Measurements from ENCODE around the gene HAAO. TPM values are rescaled to one million over a fixed set of nuclear protein-coding genes. Genes with fewer than 3 reads are reported as not detected.

The HAAO gene
- total and polyA plus RNA-seq, 2 of the 8 experiments (the other 6 are each of a cell fraction or from before 2014, with no cell fraction given) = 2.5 to 7.0 TPM

GRCh38 chr2:42819160-42819559 is 26.8 kb upstream of the HAAO start:
- Histone ChIP-seq H2AK5ac (ENCODE audit: low read depth, low read length) (no peak overlapping the region), H2BK120ac (replicated peaks; ENCODE audit: low read depth, low read length) (no peak overlapping the region), H3K79me2 (ENCODE audit: control insufficient read depth in 1 of 2, insufficient read depth in 2 of 2, low read length in 2 of 2) (no peaks in the 10 kb centered on the region), H3K9me3 (ENCODE audit: insufficient read depth in 2 of 2, low read depth in 1 of 2, low read length in 1 of 2) (0 out of 4 replicates have a peak, but pooled peaks cover 0 to under 1% of the 10 kb centered on the region in 2 experiments), H3K9ac (replicated peaks in 1 of 4; ENCODE audit: extremely low read depth in 1 of 4, low read depth in 3 of 4, low read length in 3 of 4) (no peak overlapping the region), H3K56ac (replicated peaks; ENCODE audit: insufficient read length, low read depth, low read length) (no peak overlapping the region), H2BK20ac (ENCODE audit: low read length) (no peak overlapping the region), H4K20me1 (replicated peaks in 1 of 2; ENCODE audit: control insufficient read depth in 1 of 2, insufficient read depth in 2 of 2, low read length in 2 of 2) (no peaks in the 10 kb centered on the region), H3K4me3 (ENCODE audit: extremely low read depth in 1 of 4, insufficient read depth in 2 of 4, low read depth in 3 of 4, low read length in 4 of 4) (no peak overlapping the region), H4K91ac (replicated peaks; ENCODE audit: insufficient read length, low read length) (no peak overlapping the region), H3K4me2 (ENCODE audit: insufficient read depth in 1 of 2, low read depth in 2 of 2, low read length in 2 of 2) (no peak overlapping the region), H3K4me1 (replicated peaks in 1 of 4; ENCODE audit: control insufficient read depth in 3 of 4, insufficient read depth in 4 of 4, low read length in 3 of 4) (no peaks in the 10 kb centered on the region), H3K14ac (ENCODE audit: insufficient read length) (no peak overlapping the region), H2AFZ (ENCODE audit: low read length) (no peak overlapping the region), H4K8ac (ENCODE audit: extremely low read depth, insufficient read depth, low read length) (no peak overlapping the region), H3K23me2 (ENCODE audit: low read depth, low read length) (no peaks in the 10 kb centered on the region), H2BK5ac (ENCODE audit: low read depth, low read length) (no peak overlapping the region), H3K27me3 (replicated peaks in 1 of 4; ENCODE audit: control insufficient read depth in 3 of 4, extremely low read depth in 1 of 4, insufficient read depth in 3 of 4, low read length in 3 of 4) (no peaks in the 10 kb centered on the region), H2BK12ac (ENCODE audit: low read depth, low read length) (no peak overlapping the region), H2BK15ac (ENCODE audit: low read length) (no peak overlapping the region), H3K36me3 (ENCODE audit: control insufficient read depth in 2 of 4, insufficient read depth in 4 of 4, low read length in 3 of 4) (no peaks in the 10 kb centered on the region), H3K79me1 (ENCODE audit: low read depth, low read length) (no peaks in the 10 kb centered on the region), H3K18ac (ENCODE audit: extremely low read depth, low read length) (no peak overlapping the region), H3K4ac (replicated peaks; ENCODE audit: insufficient read length, low read depth, low read length) (no peak overlapping the region), H3K27ac (ENCODE audit: low read depth, low read length) (no peak overlapping the region), H3K23ac (ENCODE audit: insufficient read length) (no peak overlapping the region), H4K5ac (ENCODE audit: insufficient read length, low read depth, low read length) (no peak overlapping the region)
- no peak for FAIRE-seq
- POLR2A ChIA-PET (ENCODE audit: partially characterized antibody) = interaction anchor here (1.1 to 2.2 kb wide), 2 partner anchors 9 to 19 kb away, joined by 4 to 6 read pairs; no protein-coding TSS in a partner anchor
- WGBS, 2 experiments (ENCODE audit: extremely low coverage in 1 of 2, insufficient coverage in 1 of 2, insufficient read length in 1 of 2, insufficient replicate concordance in 2 of 2, low coverage in 1 of 2, low lambda C conversion rate in 2 of 2, missing lambda C conversion rate in 1 of 2) = 90% methylated on average over 2 of the region's 2 CpGs; no CpG with 5 or more reads in 1 of the 2 experiments
- CTCF ChIA-PET (ENCODE audit: partially characterized antibody) = interaction anchor here (0.7 to 11.8 kb wide), 3 partner anchors 12 to 322 kb away, joined by 3 to 119 read pairs (median 3); no protein-coding TSS in a partner anchor
- peak in 1 of 2 experiments; percentile 16 for DNase-seq (ENCODE audit: low read depth in 1 of 2, low spot score in 2 of 2)
- TF ChIP-seq RNF2 (IDR thresholded peaks at IDR 0.05; ENCODE audit: borderline replicate concordance, low read depth, low read length, missing control alignments, poor library complexity, severe bottlenecking) = no peak
- no peak for TF ChIP-seq E2F6 (IDR thresholded peaks at IDR 0.05)
- TF ChIP-seq RFX5 (IDR thresholded peaks at IDR 0.05; ENCODE audit: borderline replicate concordance, low read depth, low read length) = no peak
- TF ChIP-seq CTBP2 (IDR thresholded peaks at IDR 0.05; ENCODE audit: borderline replicate concordance, insufficient read depth, insufficient read length, low read length) = no peak
- no peak for TF ChIP-seq BACH1 (IDR thresholded peaks at IDR 0.05; ENCODE audit: low read length)
- no peak for TF ChIP-seq GABPA (IDR thresholded peaks at IDR 0.05; ENCODE audit: borderline replicate concordance, insufficient read depth, low read length)
- TF ChIP-seq JUN (IDR thresholded peaks at IDR 0.05; ENCODE audit: low read depth, low read length) = no peak

All from H1 (cell line).